Body of pancreas (tissue), 4 donors: Measurements from ENCODE around the gene CHD6. TPM values are rescaled to one million over a fixed set of nuclear protein-coding genes. Genes with fewer than 3 reads are reported as not detected.
A peak's percentile ranks its signal among the peaks of the same experiment; 100 is the strongest.

Source experiments
- ATAC-seq: fragments of 150-250 bp; one replicate; pipeline ENCODE4 v1.9.1; 2016
- DNase-seq, 4 donors: peaks; one replicate each; pipeline ENCODE4 v3.0.0-alpha.2; 2019
- H3K27ac ChIP-seq, 4 donors: fragments of 200-600 bp; sonication (generic); 1 replicate in 3 of 4; 2 replicates in 1 of 4; pipeline versions ENCODE4 v1.5.1 to v1.6.1; 2016 to 2019; ENCODE audit warnings: mild to moderate bottlenecking in 1 of 4, mixed read lengths in 1 of 4, moderate library complexity in 1 of 4
- H3K27me3 ChIP-seq, 2 donors: fragments of 200-600 bp; sonication (generic); one replicate each; pipeline ENCODE4 v1.6.0; 2016; ENCODE audit warnings: mild to moderate bottlenecking in 1 of 2
- H3K36me3 ChIP-seq, 2 donors: fragments of 200-600 bp; sonication (generic); replicated peaks in 1 of 2; 2 replicates each; pipeline ENCODE4 v1.5.1; 2016; ENCODE audit warnings: low read depth in 2 of 2; ENCODE audit not compliant: insufficient read depth in 1 of 2
- H3K4me1 ChIP-seq: fragments of 200-600 bp; sonication (generic); one replicate; pipeline ENCODE4 v1.6.0; 2016
- H3K4me3 ChIP-seq, 2 donors: fragments of 200-600 bp; sonication (generic); 1 replicate in 1 of 2; 2 replicates in 1 of 2; pipeline ENCODE4 v1.5.1; 2016 to 2019
- H3K9me3 ChIP-seq, 3 donors: fragments of 200-600 bp; sonication (generic); 1 replicate in 2 of 3; 2 replicates in 1 of 3; pipeline ENCODE4 v1.5.1; 2016
- POLR2A ChIP-seq, 3 donors: fragments of 450-650 bp; IDR thresholded peaks; one replicate each; pipeline ENCODE4 v1.6.1; 2016; ENCODE audit warnings: antibody characterized with exemption in 3 of 3, mild to moderate bottlenecking in 2 of 3
- WGBS, 2 donors: methylation state at CpG; one replicate each; pipeline ENCODE4 v1.1.5; 2017; 5-methylcytosine and 5-hydroxymethylcytosine counted together
- intact Hi-C: fragments of 100-400 bp; cut with DNase I; formaldehyde crosslinking; loops from one replicate; pipeline ENCODE4 v1.15.1; 2023
- total RNA-seq, 2 donors: library from RNA; depleted of rRNA; stranded (reverse); fragments of >200 nt; gene quantifications; one replicate each; pipeline ENCODE4 v1.1.0, GENCODE V29; 2016
- TF ChIP-seq, protein P1 (sequence below), 7 experiments: fragments of 450-650 bp in 4 of 7; fragments of 200-600 bp in 3 of 7; sonication (generic) in 3 of 7; IDR thresholded peaks; one replicate each; pipeline ENCODE4 v1.5.1; 2016 to 2019; ENCODE audit warnings: antibody characterized with exemption in 7 of 7

Gene CHD6
- total RNA-seq, 2 donors from 2014 or later = 21.8 to 43.5 TPM

DNA sequence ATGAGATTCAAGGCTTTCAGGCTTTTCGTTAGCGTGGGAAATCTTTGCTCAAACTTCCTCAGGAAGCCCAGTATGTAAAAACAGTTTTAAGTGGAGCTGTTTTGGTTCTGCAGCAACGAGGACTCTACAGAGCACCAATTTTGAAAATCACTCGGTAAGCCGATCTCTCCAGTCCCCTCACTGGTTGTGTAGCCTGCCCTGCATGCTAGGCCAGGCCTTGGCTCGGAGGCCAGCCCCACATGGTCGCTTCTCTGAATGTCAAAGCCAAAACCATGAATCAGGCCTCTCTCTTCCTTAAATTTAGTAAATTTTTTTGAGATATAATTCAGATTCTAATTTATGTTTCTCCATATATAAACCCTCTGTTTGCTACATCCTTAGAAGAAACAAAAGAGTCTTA, 108.0 kb downstream of the CHD6 start:
- no peaks in the 10 kb centered on the region for H3K36me3 ChIP-seq
- DNase-seq (no peak), ATAC-seq (no peak)
- peaks cover 31% of the 10 kb centered on the region for H3K4me1 ChIP-seq
- intact Hi-C loops = no loop called here
- 81 to 82% methylated on average over 6 to 7 of the region's 7 CpGs for WGBS, 2 donors
- H3K27me3 ChIP-seq = no peaks in the 10 kb centered on the region
- H3K27ac ChIP-seq = no peak overlapping the region
- H3K9me3 ChIP-seq = no peaks in the 10 kb centered on the region
- TF ChIP-seq, protein P1, sequence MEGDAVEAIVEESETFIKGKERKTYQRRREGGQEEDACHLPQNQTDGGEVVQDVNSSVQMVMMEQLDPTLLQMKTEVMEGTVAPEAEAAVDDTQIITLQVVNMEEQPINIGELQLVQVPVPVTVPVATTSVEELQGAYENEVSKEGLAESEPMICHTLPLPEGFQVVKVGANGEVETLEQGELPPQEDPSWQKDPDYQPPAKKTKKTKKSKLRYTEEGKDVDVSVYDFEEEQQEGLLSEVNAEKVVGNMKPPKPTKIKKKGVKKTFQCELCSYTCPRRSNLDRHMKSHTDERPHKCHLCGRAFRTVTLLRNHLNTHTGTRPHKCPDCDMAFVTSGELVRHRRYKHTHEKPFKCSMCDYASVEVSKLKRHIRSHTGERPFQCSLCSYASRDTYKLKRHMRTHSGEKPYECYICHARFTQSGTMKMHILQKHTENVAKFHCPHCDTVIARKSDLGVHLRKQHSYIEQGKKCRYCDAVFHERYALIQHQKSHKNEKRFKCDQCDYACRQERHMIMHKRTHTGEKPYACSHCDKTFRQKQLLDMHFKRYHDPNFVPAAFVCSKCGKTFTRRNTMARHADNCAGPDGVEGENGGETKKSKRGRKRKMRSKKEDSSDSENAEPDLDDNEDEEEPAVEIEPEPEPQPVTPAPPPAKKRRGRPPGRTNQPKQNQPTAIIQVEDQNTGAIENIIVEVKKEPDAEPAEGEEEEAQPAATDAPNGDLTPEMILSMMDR (IDR thresholded peaks at IDR 0.05) = no peak
- TF ChIP-seq POLR2A (IDR thresholded peaks at IDR 0.05) = no peak
- H3K4me3 ChIP-seq = no peak overlapping the region

DNA sequence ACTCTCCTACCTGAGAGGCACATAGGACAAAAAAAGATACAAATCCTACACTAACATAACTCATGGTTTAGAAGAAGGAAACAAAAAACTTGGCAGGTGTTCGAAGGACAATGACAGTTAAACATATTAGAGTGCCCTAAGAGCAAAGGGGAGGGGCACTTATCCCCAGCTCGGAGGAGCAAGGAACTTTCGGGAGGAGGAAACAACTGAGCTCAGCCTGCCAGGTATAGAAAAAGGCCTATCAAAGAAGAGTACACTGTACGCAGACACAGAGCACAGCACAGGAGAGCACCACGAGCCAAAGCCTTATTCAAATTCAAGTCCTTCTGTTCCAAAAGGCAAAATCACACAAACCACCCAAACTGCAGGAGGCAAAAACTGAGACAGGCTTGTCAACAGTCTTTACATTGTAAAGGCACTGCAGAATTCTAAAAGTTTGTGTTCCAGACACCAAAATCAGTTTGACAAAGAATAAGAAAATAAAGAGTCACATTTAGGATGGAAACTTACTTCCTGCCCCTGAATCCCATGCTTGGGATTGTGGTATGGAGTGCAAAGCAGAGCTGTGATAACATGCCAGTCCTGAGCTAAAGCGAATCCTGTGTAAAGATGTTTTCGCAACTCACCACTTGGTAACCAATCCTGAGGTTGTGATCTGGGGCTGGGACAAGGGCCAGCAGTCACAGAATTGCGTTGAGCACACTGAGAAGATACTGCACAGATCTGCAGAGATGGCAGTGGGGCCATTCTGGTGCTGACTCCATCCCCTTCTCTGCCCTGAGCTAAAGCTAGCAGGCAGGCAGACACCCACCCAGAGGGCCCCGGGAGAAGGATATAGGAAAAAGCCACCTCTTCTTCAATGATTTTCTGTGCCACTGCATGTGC, 108.6 kb downstream of the CHD6 start:
- DNase-seq (peak in 2 of 4 donors; percentile 19 to 22), ATAC-seq (no peak)
- WGBS, 2 donors = 42 to 47% methylated on average over 8 to 9 of the region's 9 CpGs
- no peak overlapping the region for H3K27ac ChIP-seq
- no peaks in the 10 kb centered on the region for H3K27me3 ChIP-seq
- H3K4me3 ChIP-seq = no peak overlapping the region
- no peaks in the 10 kb centered on the region for H3K9me3 ChIP-seq
- intact Hi-C loops = no loop called here
- H3K4me1 ChIP-seq = peaks cover 31% of the 10 kb centered on the region
- TF ChIP-seq, protein P1 (IDR thresholded peaks at IDR 0.05) = no peak
- no peak for TF ChIP-seq POLR2A (IDR thresholded peaks at IDR 0.05)
- H3K36me3 ChIP-seq = no peaks in the 10 kb centered on the region

GRCh38 chr20:41508335-41508734, 109.8 kb downstream of the CHD6 start:
- ATAC-seq (no peak), DNase-seq (no peak)
- TF ChIP-seq, protein P1 (IDR thresholded peaks at IDR 0.05) = no peak
- no peak for TF ChIP-seq POLR2A (IDR thresholded peaks at IDR 0.05)
- Histone ChIP-seq H3K4me3 (no peak overlapping the region), H3K4me1 (peaks cover 31% of the 10 kb centered on the region), H3K36me3 (no peaks in the 10 kb centered on the region), H3K9me3 (no peaks in the 10 kb centered on the region), H3K27me3 (no peaks in the 10 kb centered on the region), H3K27ac (peak overlapping the region in 2 of 4 donors; percentile 4 to 5)
- intact Hi-C loops = no loop called here
- 37 to 41% methylated on average over 6 of the region's 6 CpGs for WGBS, 2 donors

DNA sequence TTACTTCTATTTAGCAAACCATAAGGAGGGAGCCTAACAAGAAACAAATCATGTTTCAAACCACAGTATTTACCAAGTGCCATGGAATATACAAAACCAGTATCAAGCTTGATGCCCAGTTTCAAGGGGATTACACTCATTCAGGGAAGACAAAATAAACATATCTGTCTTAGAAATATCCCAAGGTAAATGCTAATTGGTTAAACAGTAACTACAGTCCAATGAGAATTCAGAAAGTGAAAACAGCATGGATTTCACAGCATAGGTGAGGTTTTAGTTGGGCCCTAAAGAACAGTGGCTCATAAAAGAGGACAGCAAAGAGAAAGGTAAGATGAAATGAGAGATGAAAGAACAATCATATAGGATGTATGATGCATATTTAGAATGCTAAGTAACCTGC, 110.3 kb downstream of the CHD6 start:
- intact Hi-C loops = no loop called here
- no peak overlapping the region for H3K4me3 ChIP-seq
- no peaks in the 10 kb centered on the region for H3K36me3 ChIP-seq
- no peaks in the 10 kb centered on the region for H3K27me3 ChIP-seq
- no peaks in the 10 kb centered on the region for H3K9me3 ChIP-seq
- ATAC-seq (no peak), DNase-seq (no peak)
- no peak overlapping the region for H3K27ac ChIP-seq
- TF ChIP-seq POLR2A (IDR thresholded peaks at IDR 0.05) = no peak
- TF ChIP-seq, protein P1 (IDR thresholded peaks at IDR 0.05) = no peak
- peaks cover 31% of the 10 kb centered on the region for H3K4me1 ChIP-seq

GRCh38 chr20:41507436-41507835, 110.7 kb downstream of the CHD6 start:
- no peaks in the 10 kb centered on the region for H3K9me3 ChIP-seq
- intact Hi-C loops = no loop called here
- WGBS, 2 donors = 54 to 58% methylated on average over 5 of the region's 5 CpGs
- no peaks in the 10 kb centered on the region for H3K36me3 ChIP-seq
- peaks cover 31% of the 10 kb centered on the region for H3K4me1 ChIP-seq
- no peak for TF ChIP-seq POLR2A (IDR thresholded peaks at IDR 0.05)
- TF ChIP-seq, protein P1 (IDR thresholded peaks at IDR 0.05) = no peak
- H3K27ac ChIP-seq = no peak overlapping the region
- H3K4me3 ChIP-seq = no peak overlapping the region
- no peaks in the 10 kb centered on the region for H3K27me3 ChIP-seq
- ATAC-seq = no peak
- no peak for DNase-seq
